ENCODE results near the gene APOBEC2.

DNA sequence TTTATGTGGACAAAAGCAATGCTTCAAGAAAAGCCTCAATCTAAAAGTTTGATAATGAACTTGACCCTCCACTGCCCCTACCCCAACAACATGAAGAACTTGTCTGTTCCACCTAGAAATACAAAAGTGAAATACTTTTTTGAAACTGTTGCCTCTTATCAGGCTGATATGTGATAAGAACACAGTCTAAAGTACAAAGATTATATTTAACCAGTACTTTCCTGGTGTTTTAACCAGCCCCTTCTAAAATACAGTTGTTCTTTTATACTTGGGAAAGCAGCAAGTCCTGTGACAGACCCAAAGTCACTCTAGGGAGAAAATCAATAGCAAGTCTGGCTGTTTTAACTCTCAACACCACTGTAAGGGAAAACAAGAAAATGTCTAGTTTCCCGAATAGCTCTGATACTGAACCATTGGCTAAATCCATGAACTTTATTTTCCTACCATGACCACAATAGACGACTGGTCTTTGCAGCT is 12.6 kb downstream of the APOBEC2 start:
- TF ChIP-seq ARNTL (CRISPR knock-in tag; IDR thresholded peaks at IDR 0.05; ENCODE audit: borderline replicate concordance, low read depth) (no peak), BACH2 (CRISPR knock-in tag; IDR thresholded peaks at IDR 0.05; ENCODE audit: borderline replicate concordance) (no peak), ZC3H10 (CRISPR knock-in tag; IDR thresholded peaks at IDR 0.05) (no peak), ISL1 (CRISPR knock-in tag; IDR thresholded peaks at IDR 0.05) (no peak), OSR1 (CRISPR knock-in tag; IDR thresholded peaks at IDR 0.05) (no peak), RARB (CRISPR knock-in tag; IDR thresholded peaks at IDR 0.05) (no peak), ZNF565 (CRISPR knock-in tag; conservative IDR thresholded peaks at IDR 0.05; ENCODE audit: low read depth) (no peak)
